ENCODE results near the gene ABHD18.
"Not testable (repeated sequence)": the region's sequence is repeated elsewhere in the genome, so short reads cannot be mapped to it uniquely, and the experiment has no call there.

ABHD18 gene

DNA sequence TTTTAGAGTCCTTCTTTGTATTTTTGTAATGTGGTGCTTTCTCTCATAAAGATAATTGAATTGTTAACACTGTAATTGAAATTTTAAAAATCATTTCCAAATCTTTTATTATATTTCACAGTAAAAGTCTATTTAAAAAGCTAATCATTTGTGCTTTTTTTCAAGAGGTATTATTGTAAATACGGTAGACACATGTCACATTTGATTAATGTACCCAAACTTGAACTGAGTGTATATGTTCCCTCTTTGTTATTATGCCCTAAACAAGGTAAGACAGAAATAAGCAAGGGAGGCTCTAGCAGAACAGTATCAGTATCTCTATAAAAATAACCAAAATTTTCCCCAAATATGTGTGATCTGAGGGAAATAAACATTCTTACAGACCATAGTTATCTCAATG, 74.4 kb downstream of the ABHD18 start:
- Histone ChIP-seq H4K20me1 (ENCODE audit: low read depth, low read length) (no peaks in the 10 kb centered on the region), H3K36me3 (ENCODE audit: low read length) (no peaks in the 10 kb centered on the region), H3K4me3 (ENCODE audit: insufficient read depth, low read length, poor library complexity, severe bottlenecking) (no peak overlapping the region), H3F3A (ENCODE audit: insufficient read depth) (no peaks in the 10 kb centered on the region), H3K9me2 (replicated peaks; ENCODE audit: insufficient read depth, low read length) (no peaks in the 10 kb centered on the region), H3K4me2 (ENCODE audit: low read depth, low read length, poor library complexity, severe bottlenecking) (no peak overlapping the region), H3K27ac (ENCODE audit: low read depth, low read length) (no peak overlapping the region), H3K27me3 (ENCODE audit: low read length) (no peaks in the 10 kb centered on the region), H2AFZ (ENCODE audit: low read depth, low read length, severe bottlenecking) (no peak overlapping the region), H3K9ac (ENCODE audit: low read length) (no peak overlapping the region), H3K79me2 (ENCODE audit: insufficient read depth, low read length) (no peaks in the 10 kb centered on the region), H3K9me3 (ENCODE audit: insufficient read depth, low read length) (no peaks in the 10 kb centered on the region)
- TF ChIP-seq, protein P1, sequence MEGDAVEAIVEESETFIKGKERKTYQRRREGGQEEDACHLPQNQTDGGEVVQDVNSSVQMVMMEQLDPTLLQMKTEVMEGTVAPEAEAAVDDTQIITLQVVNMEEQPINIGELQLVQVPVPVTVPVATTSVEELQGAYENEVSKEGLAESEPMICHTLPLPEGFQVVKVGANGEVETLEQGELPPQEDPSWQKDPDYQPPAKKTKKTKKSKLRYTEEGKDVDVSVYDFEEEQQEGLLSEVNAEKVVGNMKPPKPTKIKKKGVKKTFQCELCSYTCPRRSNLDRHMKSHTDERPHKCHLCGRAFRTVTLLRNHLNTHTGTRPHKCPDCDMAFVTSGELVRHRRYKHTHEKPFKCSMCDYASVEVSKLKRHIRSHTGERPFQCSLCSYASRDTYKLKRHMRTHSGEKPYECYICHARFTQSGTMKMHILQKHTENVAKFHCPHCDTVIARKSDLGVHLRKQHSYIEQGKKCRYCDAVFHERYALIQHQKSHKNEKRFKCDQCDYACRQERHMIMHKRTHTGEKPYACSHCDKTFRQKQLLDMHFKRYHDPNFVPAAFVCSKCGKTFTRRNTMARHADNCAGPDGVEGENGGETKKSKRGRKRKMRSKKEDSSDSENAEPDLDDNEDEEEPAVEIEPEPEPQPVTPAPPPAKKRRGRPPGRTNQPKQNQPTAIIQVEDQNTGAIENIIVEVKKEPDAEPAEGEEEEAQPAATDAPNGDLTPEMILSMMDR (IDR thresholded peaks at IDR 0.05; ENCODE audit: insufficient read depth, low read length, poor library complexity, severe bottlenecking) = no peak
- TF ChIP-seq EZH2phosphoT487 (conservative IDR thresholded peaks at IDR 0.05; ENCODE audit: low read length) = no peak

DNA sequence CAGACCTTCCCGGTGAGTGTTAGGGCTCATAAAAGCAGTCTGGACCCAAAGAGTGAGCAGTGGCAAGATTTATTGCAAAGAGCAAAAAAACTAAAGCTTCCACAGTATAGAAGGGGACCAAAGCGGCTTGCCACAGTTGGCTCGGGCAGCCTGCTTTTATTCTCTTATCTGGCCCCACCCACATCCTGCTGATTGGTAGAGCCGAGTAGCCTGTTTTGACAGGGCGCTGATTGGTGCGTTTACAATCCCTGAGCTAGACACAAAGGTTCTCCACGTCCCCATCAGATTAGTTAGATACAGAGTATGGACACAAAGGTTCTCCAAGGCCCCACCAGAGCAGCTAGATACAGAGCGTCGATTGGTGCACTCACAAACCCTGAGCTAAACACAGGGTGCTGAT, 81.8 kb downstream of the ABHD18 start:
- H3K9ac ChIP-seq (ENCODE audit: low read length); H3K27me3 ChIP-seq (ENCODE audit: low read length); H2AFZ ChIP-seq (ENCODE audit: low read depth, low read length, severe bottlenecking); H4K20me1 ChIP-seq (ENCODE audit: low read depth, low read length); H3K79me2 ChIP-seq (ENCODE audit: insufficient read depth, low read length); H3F3A ChIP-seq (ENCODE audit: insufficient read depth); H3K4me2 ChIP-seq (ENCODE audit: low read depth, low read length, poor library complexity, severe bottlenecking); H3K4me3 ChIP-seq (ENCODE audit: insufficient read depth, low read length, poor library complexity, severe bottlenecking); H3K9me3 ChIP-seq (ENCODE audit: insufficient read depth, low read length); H3K9me2 ChIP-seq (replicated peaks; ENCODE audit: insufficient read depth, low read length); H3K27ac ChIP-seq (ENCODE audit: low read depth, low read length); H3K36me3 ChIP-seq (ENCODE audit: low read length): not testable (repeated sequence)

DNA sequence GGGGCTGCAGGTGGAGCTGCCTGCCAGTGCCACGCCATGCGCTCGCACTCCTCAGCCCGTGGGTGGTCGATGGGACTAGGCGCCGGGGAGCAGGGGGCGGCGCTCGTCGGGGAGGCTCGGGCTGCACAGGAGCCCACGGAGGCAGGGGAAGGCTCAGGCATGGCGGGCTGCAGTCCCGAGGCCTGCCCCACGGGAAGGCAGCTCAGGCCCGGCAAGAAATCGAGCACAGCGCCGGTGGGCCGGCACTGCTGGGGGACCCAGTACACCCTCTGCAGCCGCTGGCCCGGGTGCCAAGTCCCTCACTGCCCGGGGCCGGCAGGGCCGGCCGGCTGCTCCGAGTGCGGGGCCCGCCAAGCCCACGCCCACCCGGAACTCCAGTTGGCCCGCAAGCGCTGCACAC, 82.3 kb downstream of the ABHD18 start:
- H3K9me3 ChIP-seq (ENCODE audit: insufficient read depth, low read length); H3K4me2 ChIP-seq (ENCODE audit: low read depth, low read length, poor library complexity, severe bottlenecking); H3K4me3 ChIP-seq (ENCODE audit: insufficient read depth, low read length, poor library complexity, severe bottlenecking); H3K79me2 ChIP-seq (ENCODE audit: insufficient read depth, low read length); H3K27me3 ChIP-seq (ENCODE audit: low read length); H3F3A ChIP-seq (ENCODE audit: insufficient read depth); H4K20me1 ChIP-seq (ENCODE audit: low read depth, low read length); H3K9ac ChIP-seq (ENCODE audit: low read length); H3K9me2 ChIP-seq (replicated peaks; ENCODE audit: insufficient read depth, low read length); H2AFZ ChIP-seq (ENCODE audit: low read depth, low read length, severe bottlenecking); H3K36me3 ChIP-seq (ENCODE audit: low read length); H3K27ac ChIP-seq (ENCODE audit: low read depth, low read length): not testable (repeated sequence)

DNA sequence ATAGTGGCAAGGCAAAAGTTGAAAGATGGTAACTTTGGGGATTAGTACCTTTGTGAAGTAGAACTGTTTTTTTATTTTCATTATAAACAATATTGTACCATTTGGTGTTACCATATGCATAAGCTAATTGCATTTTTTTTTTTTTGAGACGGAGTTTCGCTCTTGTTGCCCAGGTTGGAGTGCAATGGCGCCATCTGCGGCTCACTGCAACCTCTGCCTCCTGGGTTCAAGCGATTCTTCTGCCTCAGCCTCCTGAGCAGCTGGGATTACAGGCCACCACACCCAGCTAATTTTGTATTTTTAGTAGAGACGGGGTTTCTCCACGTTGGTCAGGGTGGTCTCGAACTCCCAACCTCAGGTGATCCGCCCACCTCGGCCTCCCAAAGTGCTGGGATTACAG, 86.0 kb downstream of the ABHD18 start:
- H3K36me3 ChIP-seq (ENCODE audit: low read length); H3F3A ChIP-seq (ENCODE audit: insufficient read depth); H3K9me2 ChIP-seq (replicated peaks; ENCODE audit: insufficient read depth, low read length); H3K9me3 ChIP-seq (ENCODE audit: insufficient read depth, low read length); H3K4me3 ChIP-seq (ENCODE audit: insufficient read depth, low read length, poor library complexity, severe bottlenecking); H3K9ac ChIP-seq (ENCODE audit: low read length); H3K27ac ChIP-seq (ENCODE audit: low read depth, low read length); H2AFZ ChIP-seq (ENCODE audit: low read depth, low read length, severe bottlenecking); H4K20me1 ChIP-seq (ENCODE audit: low read depth, low read length); H3K27me3 ChIP-seq (ENCODE audit: low read length); H3K4me2 ChIP-seq (ENCODE audit: low read depth, low read length, poor library complexity, severe bottlenecking); H3K79me2 ChIP-seq (ENCODE audit: insufficient read depth, low read length): not testable (repeated sequence)

DNA sequence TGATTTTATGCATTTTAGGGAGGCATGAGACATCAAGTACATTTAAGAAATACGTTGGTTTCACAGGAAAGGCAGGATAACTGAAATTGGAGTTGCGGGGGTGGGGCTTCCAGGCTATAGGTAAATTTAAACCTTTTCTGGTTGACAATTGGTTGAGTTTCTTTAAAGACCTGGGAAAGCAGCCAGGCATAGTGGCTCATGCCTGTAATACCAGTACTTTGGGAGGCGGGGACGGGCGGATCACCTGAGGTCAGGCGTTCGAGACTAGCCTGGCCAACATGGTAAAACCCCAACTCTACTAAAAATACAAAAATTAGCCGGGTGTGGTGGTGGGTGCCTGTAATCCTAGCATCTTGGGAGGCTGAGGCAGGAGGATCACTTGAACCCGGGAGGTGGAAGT, 89.7 kb downstream of the ABHD18 start:
- not testable (repeated sequence) for H3K27ac ChIP-seq (ENCODE audit: low read depth, low read length); H3K9me3 ChIP-seq (ENCODE audit: insufficient read depth, low read length); H4K20me1 ChIP-seq (ENCODE audit: low read depth, low read length); H3K79me2 ChIP-seq (ENCODE audit: insufficient read depth, low read length); H3K9me2 ChIP-seq (replicated peaks; ENCODE audit: insufficient read depth, low read length); H3F3A ChIP-seq (ENCODE audit: insufficient read depth); H3K4me2 ChIP-seq (ENCODE audit: low read depth, low read length, poor library complexity, severe bottlenecking); H3K9ac ChIP-seq (ENCODE audit: low read length); H2AFZ ChIP-seq (ENCODE audit: low read depth, low read length, severe bottlenecking); H3K36me3 ChIP-seq (ENCODE audit: low read length); H3K4me3 ChIP-seq (ENCODE audit: insufficient read depth, low read length, poor library complexity, severe bottlenecking); H3K27me3 ChIP-seq (ENCODE audit: low read length)

DNA sequence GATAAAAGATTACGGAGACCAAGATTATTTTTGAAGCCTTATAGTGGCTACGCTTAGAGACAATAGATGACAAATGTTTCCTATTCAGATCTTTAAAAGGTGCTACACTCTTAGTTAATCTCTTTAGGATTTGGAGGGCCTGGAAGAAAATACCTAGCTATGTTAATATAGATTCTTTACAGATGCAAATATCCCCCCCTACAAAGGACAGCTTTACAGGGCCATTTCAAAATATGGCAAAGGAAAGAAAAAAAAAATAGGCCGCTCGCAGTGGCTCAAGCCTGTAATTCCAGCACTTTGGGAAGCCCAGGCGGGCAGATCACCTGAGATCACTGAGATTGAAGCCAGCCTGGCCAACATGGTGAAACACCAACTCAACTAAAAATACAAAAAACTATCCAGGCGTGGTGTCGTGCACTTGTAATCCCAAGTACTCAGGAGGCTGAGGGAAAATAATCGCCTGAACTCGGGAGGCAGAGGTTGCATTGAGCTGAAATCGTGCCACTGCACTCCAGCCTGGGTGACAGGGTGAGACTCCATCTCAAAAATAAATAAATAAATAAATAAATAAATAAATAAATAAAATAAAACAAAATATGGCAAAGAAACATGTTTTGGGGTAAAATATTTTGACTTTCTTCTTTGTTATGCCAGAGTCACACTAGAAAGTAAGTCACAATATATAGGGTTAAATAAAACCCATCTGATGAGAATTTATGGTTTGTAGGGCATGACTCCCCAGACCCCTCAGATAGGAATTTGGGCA, 90.4 kb downstream of the ABHD18 start:
- not testable (repeated sequence) for H2AFZ ChIP-seq (ENCODE audit: low read depth, low read length, severe bottlenecking); H3K27me3 ChIP-seq (ENCODE audit: low read length); H3K4me3 ChIP-seq (ENCODE audit: insufficient read depth, low read length, poor library complexity, severe bottlenecking); H3F3A ChIP-seq (ENCODE audit: insufficient read depth); H3K4me2 ChIP-seq (ENCODE audit: low read depth, low read length, poor library complexity, severe bottlenecking); H3K36me3 ChIP-seq (ENCODE audit: low read length); H3K9me2 ChIP-seq (replicated peaks; ENCODE audit: insufficient read depth, low read length); H3K27ac ChIP-seq (ENCODE audit: low read depth, low read length); H3K9me3 ChIP-seq (ENCODE audit: insufficient read depth, low read length); H4K20me1 ChIP-seq (ENCODE audit: low read depth, low read length); H3K9ac ChIP-seq (ENCODE audit: low read length); H3K79me2 ChIP-seq (ENCODE audit: insufficient read depth, low read length)

All from SU-DHL-6 (cell line).